ENCODE results near the gene ADH4. TPM values are rescaled to one million over a fixed set of nuclear protein-coding genes. Genes with fewer than 3 reads are reported as not detected.

Gene ADH4
- total RNA-seq, 1 donor = not detected

DNA sequence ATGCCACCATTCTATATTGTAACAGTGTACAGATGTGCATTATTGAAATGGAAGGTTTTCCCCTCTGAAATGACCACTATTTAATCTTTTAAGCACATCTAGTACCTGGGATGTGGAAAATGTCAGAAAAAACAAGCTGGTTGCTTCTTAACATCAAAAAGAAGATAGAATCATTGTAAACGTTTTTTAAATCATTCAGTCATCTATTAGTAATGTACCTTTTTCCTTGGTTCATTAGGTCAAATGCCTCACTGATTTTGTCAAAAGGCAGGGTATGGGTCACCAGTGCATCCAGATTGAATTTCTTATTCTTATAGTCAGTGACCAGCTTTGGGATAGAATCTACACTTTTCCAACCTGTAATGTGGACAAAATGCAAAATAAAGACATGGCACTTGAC is 17.7 kb downstream of the ADH4 start:
- Histone ChIP-seq H3K27me3 (ENCODE audit: insufficient read depth, low read length) (no peaks in the 10 kb centered on the region), H3K4me2 (ENCODE audit: insufficient read depth, low read length) (no peak overlapping the region), H3K79me2 (ENCODE audit: insufficient read depth, low read length) (no peaks in the 10 kb centered on the region), H3K4me3 (ENCODE audit: insufficient read depth, low read length) (no peak overlapping the region), H4K20me1 (ENCODE audit: insufficient read depth, low read length) (no peaks in the 10 kb centered on the region), H3K9me3 (ENCODE audit: low read depth, low read length) (no peaks in the 10 kb centered on the region), H3K27ac (ENCODE audit: low read depth, low read length) (no peak overlapping the region), H3K36me3 (ENCODE audit: insufficient read depth, low read length) (no peaks in the 10 kb centered on the region), H2AFZ (ENCODE audit: low read length) (no peak overlapping the region), H3K4me1 (ENCODE audit: insufficient read depth, low read length) (no peaks in the 10 kb centered on the region)
- TF ChIP-seq CTCF (IDR thresholded peaks at IDR 0.05; ENCODE audit: extremely low read depth, low read depth, low read length) = no peak
- DNase-seq (ENCODE audit: insufficient read length, low spot score, missing footprints) = no peak

DNA sequence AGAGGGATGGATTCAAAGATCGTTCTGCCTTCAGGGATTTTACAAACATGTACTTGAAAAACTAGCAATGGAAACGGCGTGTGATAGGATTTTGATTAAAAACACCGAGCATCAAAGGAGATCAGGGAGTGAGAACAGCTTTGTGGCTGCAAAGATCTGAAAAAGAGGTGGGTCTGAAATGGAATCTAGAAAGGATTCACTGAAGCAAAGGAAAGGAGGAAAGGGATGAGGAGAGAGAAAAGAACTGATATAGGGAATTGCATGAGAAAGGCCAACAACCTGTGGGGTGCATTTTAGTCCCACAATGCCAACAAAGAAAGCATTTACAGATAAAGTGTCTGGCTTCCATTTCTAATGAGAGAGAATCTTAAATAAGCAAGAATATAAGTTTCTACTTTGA is 23.1 kb downstream of the ADH4 start:
- Histone ChIP-seq H4K20me1 (ENCODE audit: insufficient read depth, low read length) (no peaks in the 10 kb centered on the region), H3K79me2 (ENCODE audit: insufficient read depth, low read length) (no peaks in the 10 kb centered on the region), H3K9me3 (ENCODE audit: low read depth, low read length) (no peaks in the 10 kb centered on the region), H3K27ac (ENCODE audit: low read depth, low read length) (no peak overlapping the region), H2AFZ (ENCODE audit: low read length) (no peak overlapping the region), H3K36me3 (ENCODE audit: insufficient read depth, low read length) (no peaks in the 10 kb centered on the region), H3K4me1 (ENCODE audit: insufficient read depth, low read length) (no peaks in the 10 kb centered on the region), H3K4me3 (ENCODE audit: insufficient read depth, low read length) (no peak overlapping the region), H3K27me3 (ENCODE audit: insufficient read depth, low read length) (no peaks in the 10 kb centered on the region), H3K4me2 (ENCODE audit: insufficient read depth, low read length) (no peak overlapping the region)
- DNase-seq (ENCODE audit: insufficient read length, low spot score, missing footprints) = no peak
- no peak for TF ChIP-seq CTCF (IDR thresholded peaks at IDR 0.05; ENCODE audit: extremely low read depth, low read depth, low read length)

GRCh38 chr4:99120501-99120900 is 23.6 kb downstream of the ADH4 start:
- H4K20me1 ChIP-seq (ENCODE audit: insufficient read depth, low read length) = no peaks in the 10 kb centered on the region
- no peaks in the 10 kb centered on the region for H3K36me3 ChIP-seq (ENCODE audit: insufficient read depth, low read length)
- no peak overlapping the region for H3K4me3 ChIP-seq (ENCODE audit: insufficient read depth, low read length)

More at GRCh38 chr4:99120501-99120900, 23.6 kb downstream of the ADH4 start:
- TF ChIP-seq CTCF (IDR thresholded peaks at IDR 0.05; ENCODE audit: extremely low read depth, low read depth, low read length) = no peak
- Histone ChIP-seq H3K9me3 (ENCODE audit: low read depth, low read length) (no peaks in the 10 kb centered on the region), H3K4me1 (ENCODE audit: insufficient read depth, low read length) (no peaks in the 10 kb centered on the region), H3K27ac (ENCODE audit: low read depth, low read length) (no peak overlapping the region), H3K4me2 (ENCODE audit: insufficient read depth, low read length) (no peak overlapping the region), H3K79me2 (ENCODE audit: insufficient read depth, low read length) (no peaks in the 10 kb centered on the region), H2AFZ (ENCODE audit: low read length) (no peak overlapping the region), H3K27me3 (ENCODE audit: insufficient read depth, low read length) (no peaks in the 10 kb centered on the region)
- DNase-seq (ENCODE audit: insufficient read length, low spot score, missing footprints) = no peak

All from osteoblast (primary cell).